Ascending aorta (tissue), 2 donors: ENCODE results near the gene RNPC3. TPM values are rescaled to one million over a fixed set of nuclear protein-coding genes. Genes with fewer than 3 reads are reported as not detected.

Experiments used
- DNase-seq, 2 donors: peaks; one replicate each; pipeline ENCODE4 v3.0.0-alpha.2; 2019; ENCODE audit warnings: low spot score in 2 of 2
- H3K27ac ChIP-seq, 2 donors: fragments of 200-600 bp; sonication (generic); one replicate each; pipeline ENCODE4 v1.5.1; 2016 to 2017; ENCODE audit warnings: mild to moderate bottlenecking in 1 of 2
- H3K27me3 ChIP-seq: fragments of 200-600 bp; sonication (generic); one replicate; pipeline ENCODE4 v1.5.1; 2017
- H3K36me3 ChIP-seq, 2 donors: fragments of 200-600 bp; sonication (generic); one replicate each; pipeline ENCODE4 v1.5.1; 2016
- H3K4me1 ChIP-seq, 2 donors: fragments of 200-600 bp; sonication (generic); one replicate each; pipeline ENCODE4 v1.5.1; 2016 to 2017; ENCODE audit warnings: mild to moderate bottlenecking in 1 of 2
- H3K4me3 ChIP-seq, 2 donors: fragments of 200-600 bp; sonication (generic); one replicate each; pipeline ENCODE4 v1.5.1; 2016 to 2017; ENCODE audit warnings: mild to moderate bottlenecking in 1 of 2
- H3K9me3 ChIP-seq, 2 donors: fragments of 200-600 bp; sonication (generic); one replicate each; pipeline ENCODE4 v1.5.1; 2016
- intact Hi-C: fragments of 100-400 bp; cut with DNase I; formaldehyde crosslinking; loops from one replicate; pipeline ENCODE4 v1.15.1; 2023
- total RNA-seq: library from RNA; depleted of rRNA; stranded (reverse); fragments of >200 nt; gene quantifications from one replicate; pipeline ENCODE4 v1.1.0, GENCODE V29; 2016
- TF ChIP-seq, protein P1 (sequence below), 3 experiments: fragments of 200-600 bp in 2 of 3; fragments of 450-650 bp in 1 of 3; sonication (generic) in 2 of 3; IDR thresholded peaks; one replicate each; pipeline ENCODE4 v1.5.1; 2016 to 2019; ENCODE audit warnings: antibody characterized with exemption in 3 of 3, mild to moderate bottlenecking in 1 of 3, moderate library complexity in 1 of 3

RNPC3 gene
- total RNA-seq, 1 donor from 2014 or later: 3.9 TPM

DNA sequence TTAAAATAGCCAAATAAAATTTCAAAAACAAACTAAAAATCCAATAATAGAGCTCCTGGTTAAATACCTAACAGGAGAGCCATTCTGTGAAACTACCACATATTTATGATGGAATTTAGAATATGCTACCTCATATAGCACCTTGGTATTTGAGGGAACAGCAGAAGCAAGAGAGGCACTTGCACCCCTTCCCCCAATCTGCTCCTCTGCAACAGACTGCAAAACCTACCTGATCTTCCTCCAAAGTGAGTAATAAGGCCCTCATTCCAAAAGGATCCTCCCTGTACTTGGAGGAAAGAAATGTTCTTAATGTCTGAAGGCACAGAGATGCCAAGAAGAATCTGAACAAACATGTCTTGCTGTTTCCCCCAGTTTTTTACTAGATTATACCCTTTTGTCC lies 28.1 kb upstream of the RNPC3 start:
- intact Hi-C loops: no loop called here
- Histone ChIP-seq H3K4me1 (no peaks in the 10 kb centered on the region), H3K27ac (no peak overlapping the region), H3K4me3 (no peak overlapping the region), H3K36me3 (no peaks in the 10 kb centered on the region), H3K27me3 (no peaks in the 10 kb centered on the region), H3K9me3 (no peaks in the 10 kb centered on the region)
- TF ChIP-seq, protein P1, sequence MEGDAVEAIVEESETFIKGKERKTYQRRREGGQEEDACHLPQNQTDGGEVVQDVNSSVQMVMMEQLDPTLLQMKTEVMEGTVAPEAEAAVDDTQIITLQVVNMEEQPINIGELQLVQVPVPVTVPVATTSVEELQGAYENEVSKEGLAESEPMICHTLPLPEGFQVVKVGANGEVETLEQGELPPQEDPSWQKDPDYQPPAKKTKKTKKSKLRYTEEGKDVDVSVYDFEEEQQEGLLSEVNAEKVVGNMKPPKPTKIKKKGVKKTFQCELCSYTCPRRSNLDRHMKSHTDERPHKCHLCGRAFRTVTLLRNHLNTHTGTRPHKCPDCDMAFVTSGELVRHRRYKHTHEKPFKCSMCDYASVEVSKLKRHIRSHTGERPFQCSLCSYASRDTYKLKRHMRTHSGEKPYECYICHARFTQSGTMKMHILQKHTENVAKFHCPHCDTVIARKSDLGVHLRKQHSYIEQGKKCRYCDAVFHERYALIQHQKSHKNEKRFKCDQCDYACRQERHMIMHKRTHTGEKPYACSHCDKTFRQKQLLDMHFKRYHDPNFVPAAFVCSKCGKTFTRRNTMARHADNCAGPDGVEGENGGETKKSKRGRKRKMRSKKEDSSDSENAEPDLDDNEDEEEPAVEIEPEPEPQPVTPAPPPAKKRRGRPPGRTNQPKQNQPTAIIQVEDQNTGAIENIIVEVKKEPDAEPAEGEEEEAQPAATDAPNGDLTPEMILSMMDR (IDR thresholded peaks at IDR 0.05): no peak
- DNase-seq: no peak

DNA sequence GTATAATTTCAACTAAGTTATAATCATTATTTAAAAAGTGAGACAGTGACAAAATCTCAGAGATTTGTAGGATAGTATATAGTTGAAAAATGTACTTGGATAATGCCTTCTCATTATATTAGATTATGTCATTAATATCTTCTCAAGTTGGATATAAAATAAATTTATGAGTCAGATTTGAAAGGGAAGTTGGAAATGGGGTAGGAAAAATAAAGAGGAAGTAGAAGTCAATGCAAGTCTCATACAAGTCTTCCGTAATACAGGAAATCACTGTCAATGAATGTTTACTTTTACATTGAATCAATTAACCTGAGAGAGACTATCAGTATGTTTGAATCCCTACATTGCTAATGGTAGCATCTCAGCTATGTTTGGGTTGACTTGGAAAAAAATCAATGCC lies 16.2 kb upstream of the RNPC3 start:
- Histone ChIP-seq H3K36me3 (no peaks in the 10 kb centered on the region), H3K9me3 (peaks cover 0 to 10% of the 10 kb centered on the region in 2 donors), H3K4me3 (no peak overlapping the region), H3K27ac (no peak overlapping the region), H3K4me1 (no peaks in the 10 kb centered on the region), H3K27me3 (no peaks in the 10 kb centered on the region)
- intact Hi-C loops: no loop called here
- TF ChIP-seq, protein P1 (IDR thresholded peaks at IDR 0.05): no peak
- no peak for DNase-seq

DNA sequence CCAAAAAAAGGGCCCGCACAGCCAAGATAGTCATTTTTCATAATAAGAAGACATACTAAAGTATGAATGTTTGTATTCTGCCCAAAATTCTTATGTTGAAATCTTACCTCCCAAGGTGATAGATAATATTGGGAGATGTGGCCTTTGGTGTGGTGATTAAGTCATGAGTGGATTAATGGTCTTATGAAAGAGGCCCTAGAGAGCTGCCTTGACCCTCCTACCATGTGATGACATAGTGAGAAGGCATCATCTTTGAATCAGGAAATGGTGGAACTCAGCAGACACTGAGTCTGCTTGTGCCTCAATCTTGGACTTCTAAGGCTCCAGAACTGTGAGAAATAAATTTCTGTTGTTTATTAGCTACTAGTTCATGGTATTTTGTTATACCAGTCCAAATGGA lies 11.8 kb upstream of the RNPC3 start:
- Histone ChIP-seq H3K4me1 (no peaks in the 10 kb centered on the region), H3K27me3 (no peaks in the 10 kb centered on the region), H3K27ac (no peak overlapping the region), H3K36me3 (no peaks in the 10 kb centered on the region), H3K4me3 (no peak overlapping the region), H3K9me3 (peaks cover 0 to 10% of the 10 kb centered on the region in 2 donors)
- intact Hi-C loops: no loop called here
- DNase-seq: no peak
- TF ChIP-seq, protein P1 (IDR thresholded peaks at IDR 0.05): no peak

- Histone ChIP-seq H3K27me3 (no peaks in the 10 kb centered on the region), H3K4me3 (no peak overlapping the region), H3K4me1 (no peaks in the 10 kb centered on the region), H3K9me3 (peaks cover 0 to 10% of the 10 kb centered on the region in 2 donors), H3K36me3 (no peaks in the 10 kb centered on the region), H3K27ac (no peak overlapping the region)
- intact Hi-C loops: loop anchor here (5.0 kb wide), 1 partner anchor 408 kb away; the partner anchor contains the start of gene COL11A1
- TF ChIP-seq, protein P1 (IDR thresholded peaks at IDR 0.05): peak; percentile 31 to 75 (median 68)
- DNase-seq: no peak
These were observed 10.5 kb upstream of the RNPC3 start for GRCh38 chr1:103514920-103515503.

- no peaks in the 10 kb centered on the region for H3K36me3 ChIP-seq
- H3K9me3 ChIP-seq: peaks cover 0 to 5% of the 10 kb centered on the region in 2 donors
- TF ChIP-seq, protein P1 (IDR thresholded peaks at IDR 0.05): no peak
- no peak overlapping the region for H3K4me3 ChIP-seq
- H3K4me1 ChIP-seq: no peaks in the 10 kb centered on the region
- intact Hi-C loops: loop anchor here (5.0 kb wide), 1 partner anchor 409 kb away; the partner anchor contains the start of gene COL11A1
- H3K27ac ChIP-seq: no peak overlapping the region
- H3K27me3 ChIP-seq: no peaks in the 10 kb centered on the region
- DNase-seq: no peak
These were observed 9.2 kb upstream of the RNPC3 start for GRCh38 chr1:103516283-103516682.
